ENCODE measurements around the gene RBAK.
"Not testable (repeated sequence)": the region's sequence is repeated elsewhere in the genome, so short reads cannot be mapped to it uniquely, and the experiment has no call there.

Gene RBAK

GRCh38 chr7:5053175-5053574 is 7.5 kb downstream of the RBAK start:
- no peak for DNase-seq

GRCh38 chr7:5063698-5064097 is 18.0 kb downstream of the RBAK start:
- no peak for DNase-seq

GRCh38 chr7:5064391-5065106 is 18.9 kb downstream of the RBAK start:
- no peak for DNase-seq

GRCh38 chr7:5065107-5065407 is 19.4 kb downstream of the RBAK start:
- no peak for DNase-seq

GRCh38 chr7:5068521-5068920 is 22.9 kb downstream of the RBAK start:
- no peak for DNase-seq

- no peak for DNase-seq
Observed at GRCh38 chr7:5070206-5070605, 24.5 kb downstream of the RBAK start.

GRCh38 chr7:5075187-5075586 is 29.5 kb downstream of the RBAK start:
- not testable (repeated sequence) for DNase-seq

- DNase-seq = peak in 1 of 2 experiments; percentile 56
Observed at GRCh38 chr7:5077740-5078139, 32.1 kb downstream of the RBAK start.

GRCh38 chr7:5082806-5083205 is 37.1 kb downstream of the RBAK start:
- peak; percentile 15 to 38 for DNase-seq

GRCh38 chr7:5083311-5083711 is 37.7 kb downstream of the RBAK start:
- peak in 1 of 2 experiments; percentile 42 for DNase-seq

- no peak for DNase-seq
Observed at GRCh38 chr7:5086256-5086655, 40.6 kb downstream of the RBAK start.

GRCh38 chr7:5088228-5088833 is 42.7 kb downstream of the RBAK start:
- peak; percentile 25 to 53 for DNase-seq

GRCh38 chr7:5088906-5089305 is 43.2 kb downstream of the RBAK start:
- no peak for DNase-seq

GRCh38 chr7:5093948-5094347 is 48.3 kb downstream of the RBAK start:
- DNase-seq = no peak

GRCh38 chr7:5094641-5095040 is 49.0 kb downstream of the RBAK start:
- no peak for DNase-seq

- DNase-seq = no peak
Observed at GRCh38 chr7:5116359-5116758, 70.7 kb downstream of the RBAK start.

- no peak for DNase-seq
Observed at GRCh38 chr7:5117095-5117970, 71.7 kb downstream of the RBAK start.

Data from NCI-H526 (cell line).